GM21576 (cell line): ENCODE results near the gene CLEC14A.

Experiments used
- ATAC-seq: cut with Tn5 transposase; IDR thresholded peaks from one replicate; pipeline ENCODE4 v1.9.1; 2021; ENCODE audit warnings: mild to moderate bottlenecking, moderate library complexity; ENCODE audit not compliant: unreplicated experiment

CLEC14A gene

DNA sequence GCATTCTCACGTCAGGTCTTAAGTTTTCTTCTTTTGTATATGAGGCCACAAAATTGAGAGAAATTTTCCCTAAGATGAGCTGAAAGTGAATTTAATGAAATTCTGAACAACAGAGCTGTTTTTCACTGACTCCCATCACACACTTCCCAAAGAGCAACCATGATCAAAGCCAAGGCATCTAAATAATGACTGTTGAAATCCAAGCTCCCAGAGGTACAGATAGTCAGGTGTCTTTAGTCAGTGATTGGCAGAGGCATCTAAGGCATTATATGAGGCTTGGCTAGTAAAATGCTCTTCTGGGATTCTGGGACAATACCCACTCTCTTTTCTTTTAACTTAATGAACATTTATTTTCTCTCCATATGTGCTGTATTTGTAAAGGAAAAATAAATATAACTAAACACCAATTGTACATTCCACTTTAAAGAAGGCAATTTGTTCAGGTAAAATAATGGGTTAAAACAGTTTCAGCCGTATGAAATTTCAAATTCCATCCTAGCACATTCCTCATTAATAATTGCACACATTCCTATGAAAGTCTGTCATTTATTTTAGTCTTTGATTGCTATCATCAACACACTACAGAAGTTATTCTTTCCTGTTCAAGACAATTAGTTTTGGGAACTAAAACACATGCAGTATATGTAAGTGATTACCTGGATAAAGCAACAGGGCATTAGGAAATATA, 49.1 kb downstream of the CLEC14A start:
- no peak for ATAC-seq

GRCh38 chr14:38205949-38206665, 49.8 kb downstream of the CLEC14A start:
- ATAC-seq: no peak

DNA sequence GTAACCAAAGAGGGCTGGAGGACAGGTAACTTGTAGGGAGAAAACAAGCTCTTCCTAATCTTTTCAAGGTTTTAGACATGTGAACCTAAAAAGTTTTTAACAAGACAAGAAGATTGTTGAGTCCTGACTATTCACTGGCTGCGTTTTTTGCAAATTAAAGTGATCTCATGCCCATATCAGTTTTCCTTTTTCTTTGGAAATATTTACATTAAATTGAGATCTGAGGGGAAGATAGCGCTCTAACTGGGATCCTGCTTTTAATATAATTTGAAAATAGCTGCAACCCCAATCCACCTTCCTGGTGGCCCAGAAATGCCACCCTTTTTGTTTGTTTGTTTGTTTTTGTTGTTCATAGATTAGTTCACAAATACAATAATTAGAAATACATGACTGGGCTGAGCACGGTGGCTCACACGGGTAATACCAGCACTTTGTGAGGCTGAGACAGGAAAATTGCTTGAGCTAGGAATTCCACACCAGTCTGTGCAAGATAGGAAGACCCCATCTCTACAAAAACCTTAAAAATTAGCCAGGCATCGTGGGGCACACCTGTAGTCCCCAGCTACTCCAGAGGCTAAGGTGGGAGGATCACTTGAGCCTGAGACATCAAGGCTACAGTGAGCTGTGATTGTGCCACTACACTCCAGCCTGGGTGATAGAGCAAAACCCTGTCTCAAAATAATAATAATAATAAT, 50.6 kb downstream of the CLEC14A start:
- no peak for ATAC-seq

DNA sequence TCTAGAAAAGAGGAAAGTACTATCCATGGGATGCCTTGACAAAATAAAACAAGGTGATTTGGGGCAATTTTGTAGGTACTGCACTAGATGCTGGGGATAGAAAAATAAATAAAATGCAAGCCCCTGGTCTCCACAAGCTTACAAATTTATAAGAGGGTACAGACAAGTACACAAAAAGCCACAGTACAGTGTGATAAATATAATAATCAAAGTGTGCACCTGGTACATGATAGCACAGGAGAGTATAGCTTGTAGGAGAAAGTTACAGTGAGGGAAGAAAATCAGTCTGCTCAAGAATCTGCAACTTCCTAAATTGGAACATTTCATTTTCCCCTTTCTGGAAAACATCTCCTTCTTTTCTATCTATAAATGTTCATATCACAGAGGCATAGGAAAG, 51.2 kb downstream of the CLEC14A start:
- ATAC-seq: no peak
